Epithelial cell of esophagus (primary cell): Measurements from ENCODE around the gene RRAD.

ENCODE experiments used
- DNase-seq: peaks from one replicate; pipeline ENCODE4 v3.0.0; 2010; ENCODE audit warnings: low read depth
- H3K4me3 ChIP-seq: 2 replicates; pipeline ENCODE4 v1.5.1; 2011; ENCODE audit warnings: mild to moderate bottlenecking, low read length, control low read depth
- CTCF ChIP-seq: IDR thresholded peaks from 2 replicates; pipeline ENCODE4 v1.5.1; 2011; ENCODE audit warnings: low read depth, mild to moderate bottlenecking, low read length, control low read depth, inconsistent platforms; ENCODE audit not compliant: insufficient read depth; ENCODE audit errors: missing control alignments

Gene RRAD

GRCh38 chr16:66954097-66954659 is 28.8 kb upstream of the RRAD start:
- DNase-seq: peak; percentile 82
- no peak overlapping the region for H3K4me3 ChIP-seq
- peak; percentile 88 for TF ChIP-seq CTCF

GRCh38 chr16:66953462-66954096 is 28.2 kb upstream of the RRAD start:
- DNase-seq: peak; percentile 88
- no peak overlapping the region for H3K4me3 ChIP-seq
- no peak for TF ChIP-seq CTCF

GRCh38 chr16:66952430-66953110 is 27.2 kb upstream of the RRAD start:
- no peak for DNase-seq
- no peak for TF ChIP-seq CTCF
- H3K4me3 ChIP-seq: no peak overlapping the region

- no peak overlapping the region for H3K4me3 ChIP-seq
- no peak for DNase-seq
- TF ChIP-seq CTCF: no peak
These were observed 25.8 kb upstream of the RRAD start for GRCh38 chr16:66950971-66951790.

- TF ChIP-seq CTCF: no peak
- H3K4me3 ChIP-seq: peak overlapping the region; percentile 4
These were observed 25.1 kb upstream of the RRAD start for GRCh38 chr16:66950437-66950836.

GRCh38 chr16:66949472-66949871 is 24.1 kb upstream of the RRAD start:
- TF ChIP-seq CTCF: no peak
- no peak for DNase-seq
- peak overlapping the region; percentile 63 for H3K4me3 ChIP-seq

More at GRCh38 chr16:66950437-66950836, 25.1 kb upstream of the RRAD start:
- no peak for DNase-seq
